ENCODE measurements around the gene ACTR1A.
"Not testable (repeated sequence)": the region's sequence is repeated elsewhere in the genome, so short reads cannot be mapped to it uniquely, and the experiment has no call there.

The ACTR1A gene

GRCh38 chr10:102514487-102515311 lies 12.2 kb upstream of the ACTR1A start:
- no peak for DNase-seq

DNA sequence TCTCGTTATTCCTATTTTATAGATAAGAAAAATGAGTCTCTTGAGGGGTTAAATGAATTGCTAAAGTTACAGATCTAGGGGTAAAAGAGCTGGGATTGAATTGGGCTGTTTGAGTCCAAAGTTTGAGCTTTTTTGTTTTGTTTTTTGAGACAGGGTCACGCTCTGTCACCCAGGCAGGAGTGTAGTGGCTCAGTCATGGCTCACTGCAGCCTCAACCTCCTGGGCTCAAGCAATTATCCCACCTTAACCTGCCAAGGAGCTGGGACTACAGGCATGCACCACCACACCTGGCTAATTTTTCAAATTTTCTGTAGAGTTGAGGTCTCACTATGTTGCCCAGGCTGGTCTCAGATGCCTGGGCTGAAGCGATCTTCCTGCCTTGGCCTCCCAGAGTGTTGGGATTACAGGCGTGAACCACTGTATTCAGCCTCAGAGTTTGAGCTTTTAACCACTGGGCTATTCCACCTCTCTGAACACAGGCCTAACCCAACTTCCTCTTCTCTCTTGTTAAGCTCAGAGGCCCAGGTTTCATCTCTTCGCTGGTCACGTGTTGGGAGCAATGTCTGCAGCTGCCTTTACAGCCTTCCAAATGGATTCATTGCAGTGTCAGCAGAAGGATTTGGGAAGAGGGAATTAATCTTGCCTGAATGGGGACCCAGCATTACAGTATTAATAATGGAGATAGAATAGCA lies 9.2 kb upstream of the ACTR1A start:
- no peak for DNase-seq

- peak; percentile 62 for DNase-seq
Observed at GRCh38 chr10:102509387-102509786, 6.9 kb upstream of the ACTR1A start.

DNA sequence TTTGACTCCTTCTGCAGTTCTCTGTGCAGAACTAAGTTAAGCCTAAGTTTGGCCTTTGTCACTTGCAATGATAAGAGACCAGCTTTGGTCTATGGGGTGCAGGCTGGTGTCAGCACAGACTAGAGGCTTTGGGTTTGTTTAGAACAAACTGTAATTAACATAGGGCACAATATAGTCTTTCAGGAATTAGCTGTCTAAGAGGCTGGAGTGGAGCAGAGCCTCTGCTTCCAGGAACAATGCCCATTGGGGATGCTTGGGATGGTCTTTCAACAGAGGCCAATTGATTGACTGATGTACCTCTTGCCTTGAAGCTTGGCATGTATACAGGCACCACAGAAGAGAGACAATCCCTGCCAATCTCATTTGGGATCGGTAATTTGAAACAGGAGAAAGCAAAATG lies 6.0 kb upstream of the ACTR1A start:
- DNase-seq, result no peak

DNA sequence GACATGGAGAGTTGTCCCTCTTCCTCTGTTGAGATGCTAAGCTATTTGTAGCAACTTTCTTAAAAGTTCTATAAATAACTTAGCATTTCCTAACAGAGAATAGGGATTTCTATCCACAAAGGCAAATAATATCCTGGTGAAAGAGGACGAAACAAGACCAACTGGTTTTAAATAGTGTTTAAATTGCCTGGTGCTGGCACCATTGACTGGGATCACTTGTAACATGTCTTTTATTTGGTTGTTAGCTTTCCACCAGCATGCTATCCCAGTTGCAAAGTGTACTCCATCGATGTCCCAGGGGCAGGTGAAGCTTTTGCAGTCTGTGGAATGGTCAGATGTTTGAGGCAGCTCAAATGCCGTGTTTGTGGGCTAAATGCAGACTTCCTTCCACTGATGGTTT lies 5.0 kb upstream of the ACTR1A start:
- DNase-seq, result no peak

DNA sequence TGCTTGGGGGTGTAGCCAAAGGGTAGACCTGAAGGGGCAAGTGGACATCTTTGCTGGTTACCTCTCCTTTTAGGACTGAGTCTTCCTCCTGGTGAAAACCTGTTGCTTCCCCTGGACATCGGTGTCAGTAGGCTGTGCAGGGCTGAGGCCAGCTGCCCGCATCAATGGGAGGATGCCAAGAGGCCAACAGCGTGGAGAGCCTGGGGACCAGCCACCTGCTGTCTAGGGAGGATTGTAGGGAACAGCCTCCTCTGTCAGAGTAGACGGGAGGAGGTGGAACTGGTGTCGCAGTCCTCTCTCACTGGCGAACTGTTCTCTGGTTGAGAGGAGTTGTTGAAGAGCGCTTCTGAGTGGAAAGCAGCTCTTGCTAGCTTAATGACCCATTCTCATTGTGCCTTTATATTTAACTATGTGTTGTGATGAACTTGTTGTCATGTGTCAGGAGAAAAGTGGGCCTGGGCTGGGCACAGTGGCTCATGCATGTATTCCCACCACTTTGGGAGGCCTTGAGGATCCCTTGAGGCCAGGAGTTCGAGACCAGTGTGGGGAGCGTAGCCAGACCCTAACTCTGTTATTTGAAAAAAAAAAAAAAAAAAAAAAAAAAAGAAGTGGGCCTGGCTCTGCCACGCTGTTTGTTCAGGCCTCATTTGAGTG lies 3.1 kb upstream of the ACTR1A start:
- no peak for DNase-seq

DNA sequence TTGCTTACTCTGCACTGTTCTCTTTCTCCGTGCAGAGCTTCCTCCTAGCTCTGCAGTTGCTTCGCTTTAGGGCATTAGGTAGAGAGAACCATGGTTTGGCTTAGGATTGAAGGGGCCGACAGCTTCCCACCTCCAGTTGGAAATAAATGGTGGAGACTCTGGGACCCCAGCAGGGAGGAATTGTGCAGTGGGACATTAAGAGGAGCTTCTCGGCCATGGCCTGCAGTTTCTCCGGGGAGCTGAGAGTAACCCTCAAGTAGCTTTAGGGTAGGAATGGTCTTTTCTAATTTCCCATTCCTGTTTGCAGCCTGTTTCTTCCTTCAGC lies 2.4 kb upstream of the ACTR1A start:
- DNase-seq, result no peak

GRCh38 chr10:102504179-102504975 lies 1.9 kb upstream of the ACTR1A start:
- peak; percentile 31 for DNase-seq

GRCh38 chr10:102503264-102504178 lies 1.0 kb upstream of the ACTR1A start, which contains the start of gene SUFU:
TSS of gene SUFU (plus strand) at chr10:102503972. CDS start at chr10:102504153, 181 bp downstream.
- DNase-seq, result peak; percentile 98

- DNase-seq, result peak; percentile 100
Observed at GRCh38 chr10:102502029-102502336, 529 bp downstream of the ACTR1A start.

GRCh38 chr10:102501201-102502028 lies 1.1 kb downstream of the ACTR1A start:
- no peak for DNase-seq

DNA sequence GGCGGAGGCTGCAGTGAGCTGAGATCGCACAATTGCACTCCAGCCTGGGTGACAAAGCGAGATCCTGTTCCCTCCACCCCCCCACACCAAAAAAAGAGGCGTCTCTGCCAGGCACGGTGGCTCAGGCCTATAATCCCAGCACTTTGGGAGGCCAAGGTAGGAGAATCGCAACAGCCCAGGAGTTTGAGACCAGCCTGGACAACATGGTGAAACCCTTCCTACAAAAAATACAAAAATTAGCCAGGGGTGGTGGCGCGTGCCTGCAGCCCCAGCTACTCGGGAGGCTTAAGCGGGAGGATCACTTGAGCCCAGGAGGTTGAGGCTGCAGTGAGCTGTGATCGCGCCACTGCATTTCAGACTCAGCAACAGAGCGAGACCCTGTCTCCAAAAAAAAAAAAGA lies 1.8 kb downstream of the ACTR1A start:
- not testable (repeated sequence) for DNase-seq

- no peak for DNase-seq
Observed at GRCh38 chr10:102499356-102499755, 3.2 kb downstream of the ACTR1A start.

DNA sequence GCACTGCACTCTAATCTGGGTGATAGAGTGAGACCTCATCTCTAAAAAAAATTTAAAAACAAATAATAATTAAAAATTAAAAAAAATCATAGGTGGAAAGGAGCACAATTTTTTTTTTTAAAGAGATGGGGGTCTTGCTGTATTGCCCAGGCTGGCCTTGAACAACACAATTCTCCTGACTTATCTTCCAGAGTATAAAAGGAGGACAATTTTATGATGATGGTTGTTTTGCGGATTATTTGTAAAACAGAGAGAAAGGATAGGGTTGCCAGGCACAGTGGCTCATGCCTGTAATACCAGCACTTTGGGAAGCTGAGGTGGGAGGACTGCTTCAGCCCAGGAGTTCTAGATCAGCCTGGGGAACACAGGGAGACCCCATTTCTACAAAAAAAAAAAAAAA lies 5.0 kb downstream of the ACTR1A start:
- DNase-seq, result no peak

DNA sequence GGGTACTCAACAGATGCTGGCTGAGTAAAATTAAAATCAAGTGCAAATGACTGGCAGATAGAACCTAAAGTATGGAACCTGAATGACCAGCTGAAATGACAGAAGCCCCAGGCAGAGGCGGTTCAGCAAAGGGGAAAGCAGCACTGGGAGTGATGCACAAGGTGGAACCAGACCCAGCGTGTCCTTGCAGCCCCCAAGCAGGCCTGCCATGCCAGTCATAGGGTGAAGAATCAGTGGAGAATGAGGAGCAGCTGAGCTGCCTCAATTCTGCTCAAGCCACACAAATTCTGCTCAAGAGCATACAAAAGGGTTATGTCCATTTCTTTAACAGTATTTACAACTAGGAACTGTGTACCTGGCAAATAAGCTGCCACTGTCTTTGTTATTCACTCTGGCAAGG lies 8.7 kb downstream of the ACTR1A start:
- DNase-seq, result no peak

DNA sequence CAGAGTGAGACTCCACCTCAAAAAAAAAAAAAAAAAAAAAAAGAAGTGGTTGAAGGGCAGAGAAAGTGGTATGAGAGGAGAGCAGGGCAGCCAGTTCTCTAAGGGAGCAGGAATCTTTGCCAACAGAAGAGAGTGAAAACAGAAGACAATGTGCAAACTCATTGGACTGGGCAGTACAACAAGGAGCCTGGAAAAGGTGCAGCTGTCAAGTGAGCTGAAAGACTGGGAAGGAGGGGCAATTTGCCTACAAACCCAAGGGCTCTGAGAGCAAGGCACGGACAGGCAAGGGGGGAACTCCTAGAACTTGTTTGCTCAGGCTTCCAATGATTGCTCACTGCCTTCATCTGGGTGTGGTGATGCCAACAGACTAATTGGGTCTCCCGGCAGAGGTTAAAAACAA lies 9.5 kb downstream of the ACTR1A start:
- DNase-seq, result no peak

GRCh38 chr10:102492344-102492939 lies 10.1 kb downstream of the ACTR1A start:
- DNase-seq, result no peak

DNA sequence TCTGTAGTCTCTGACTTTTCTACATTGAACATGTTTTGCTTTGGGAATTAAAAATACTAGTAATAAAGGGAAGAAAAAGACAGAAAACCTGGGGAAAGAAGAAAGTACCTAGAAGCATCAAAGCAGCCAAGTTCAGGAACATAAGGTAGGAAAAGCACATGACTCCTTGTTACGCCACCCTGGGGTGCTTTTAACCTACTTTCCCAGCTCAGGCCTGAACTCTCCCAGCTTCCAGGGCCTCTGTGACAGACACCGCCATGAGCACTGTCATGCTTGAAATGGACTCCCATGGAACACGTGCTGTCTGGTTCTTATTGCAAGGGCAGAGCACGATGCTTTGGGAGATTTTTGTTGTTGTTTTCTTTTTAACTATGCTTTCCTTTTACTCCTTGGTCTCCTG lies 11.4 kb downstream of the ACTR1A start:
- no peak for DNase-seq

DNA sequence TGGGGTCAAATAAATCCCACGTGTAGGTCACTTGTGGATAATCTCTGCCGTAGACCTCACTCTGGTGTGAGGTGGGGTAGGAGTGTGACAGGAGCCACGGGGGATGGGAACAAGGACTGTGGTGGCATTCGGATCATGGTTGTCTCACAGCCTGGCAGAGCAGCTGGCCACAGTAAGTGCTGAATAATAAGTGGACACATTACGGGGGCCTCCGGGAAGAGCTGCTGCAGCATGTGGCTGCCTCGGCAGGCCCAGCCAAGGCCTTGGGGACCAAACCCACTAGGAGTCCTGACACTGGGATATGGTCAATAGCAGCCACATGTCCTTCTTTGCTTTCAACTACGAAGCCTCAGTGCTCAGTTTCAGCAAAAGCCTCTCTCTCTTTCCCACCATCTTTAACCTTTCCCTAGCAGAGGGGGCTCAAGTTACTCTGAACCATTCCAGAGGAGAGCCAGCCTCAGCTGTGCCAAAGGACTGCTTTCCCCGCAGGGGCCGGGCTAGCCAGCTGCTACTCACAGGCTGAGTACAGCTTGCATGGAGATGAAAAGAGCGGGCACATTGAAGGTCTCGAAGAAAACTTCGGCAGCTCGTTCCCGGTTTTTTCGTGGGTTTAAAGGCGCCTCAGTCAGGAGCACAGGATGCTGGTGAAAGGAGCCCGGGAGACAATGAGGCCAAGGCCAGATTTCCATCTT lies 17.3 kb downstream of the ACTR1A start:
- no peak for DNase-seq

- no peak for DNase-seq
Observed at GRCh38 chr10:102484021-102484420, 18.5 kb downstream of the ACTR1A start.
